ENCODE measurements around the gene SSBP4. TPM values are rescaled to one million over a fixed set of nuclear protein-coding genes. Genes with fewer than 3 reads are reported as not detected.
A peak's percentile ranks its signal among the peaks of the same experiment; 100 is the strongest.

Gene SSBP4
- total and polyA plus RNA-seq, 9 of the 15 experiments (the other 6 are each of a cell fraction or from before 2014, with no cell fraction given), result 1.1 to 189 (median 39.0) TPM

GRCh38 chr19:18379803-18380747, 39.1 kb upstream of the SSBP4 start (continued):
- TF ChIP-seq ZNF395 (CRISPR knock-in tag; IDR thresholded peaks at IDR 0.05) (peak; percentile 88), RREB1 (CRISPR knock-in tag; IDR thresholded peaks at IDR 0.05) (peak; percentile 86; the same call in 1 of the 2 replicates), DDX20 (tag; IDR thresholded peaks at IDR 0.05; ENCODE audit: low read depth) (no peak; the same call in 1 of the 2 replicates), RCOR1 (IDR thresholded peaks at IDR 0.05; ENCODE audit: borderline replicate concordance in 1 of 2, low read depth in 2 of 2, low read length in 2 of 2) (peak; percentile 31 to 76; a peak in 2 of 4 replicates), SETDB1 (IDR thresholded peaks at IDR 0.05; ENCODE audit: low read length) (no peak), ILF3 (IDR thresholded peaks at IDR 0.05; ENCODE audit: borderline replicate concordance) (no peak), ERF (CRISPR knock-in tag; IDR thresholded peaks at IDR 0.05) (no peak), ZEB2 (IDR thresholded peaks at IDR 0.05) (peak; percentile 99), HINFP (tag; conservative IDR thresholded peaks at IDR 0.05; ENCODE audit: low read depth) (peak; percentile 5; the same call in 1 of the 2 replicates), ZNF518B (CRISPR knock-in tag; IDR thresholded peaks at IDR 0.05) (no peak), MAFG (tag; conservative IDR thresholded peaks at IDR 0.05) (peak; percentile 86), HMG20B (CRISPR knock-in tag; IDR thresholded peaks at IDR 0.05) (no peak), ZNF175 (CRISPR knock-in tag; IDR thresholded peaks at IDR 0.05; ENCODE audit: low read depth) (0 out of 2 replicates have a peak, but pooled peaks have one; percentile 25), POLR2AphosphoS2 (IDR thresholded peaks at IDR 0.05; ENCODE audit: low read length) (no peak)

All from K562 (cell line).